Stomach smooth muscle (tissue), 2 donors: ENCODE data around the gene ZBTB21.
"Not testable (repeated sequence)": the region's sequence is repeated elsewhere in the genome, so short reads cannot be mapped to it uniquely, and the experiment has no call there.

Experiments
- H3K27ac ChIP-seq: one replicate; pipeline ENCODE4 v1.7.0; 2013; ENCODE audit warnings: mild to moderate bottlenecking, low read length, inconsistent platforms
- H3K27me3 ChIP-seq, 2 donors: one replicate each; pipeline ENCODE4 v1.7.0; 2013; ENCODE audit warnings: low read length in 2 of 2; ENCODE audit not compliant: insufficient read depth in 2 of 2, control insufficient read depth in 1 of 2
- H3K36me3 ChIP-seq, 2 donors: one replicate each; pipeline ENCODE4 v1.7.0; 2013; ENCODE audit warnings: low read length in 2 of 2; ENCODE audit not compliant: control insufficient read depth in 2 of 2, insufficient read depth in 2 of 2
- H3K4me1 ChIP-seq: one replicate; pipeline ENCODE4 v1.7.0; 2013; ENCODE audit warnings: low read length; ENCODE audit not compliant: control insufficient read depth, insufficient read depth
- H3K4me3 ChIP-seq, 2 donors: one replicate each; pipeline ENCODE4 v1.7.0; 2013; ENCODE audit warnings: low read length in 2 of 2
- H3K9ac ChIP-seq, 2 donors: one replicate each; pipeline ENCODE4 v1.7.0; 2013; ENCODE audit warnings: low read length in 2 of 2, mild to moderate bottlenecking in 1 of 2
- H3K9me3 ChIP-seq, 2 donors: one replicate each; pipeline ENCODE4 v1.7.0; 2013; ENCODE audit warnings: low read length in 2 of 2; ENCODE audit not compliant: control insufficient read depth in 2 of 2
- donor health status: healthy.
- donor health status: Pancreatic carcinoma.

Gene ZBTB21

GRCh38 chr21:41966872-41967621, 43.1 kb downstream of the ZBTB21 start:
- Histone ChIP-seq H3K9me3 (no peaks in the 10 kb centered on the region), H3K4me1 (no peaks in the 10 kb centered on the region), H3K27ac (no peak overlapping the region), H3K27me3 (peaks cover 0 to 5% of the 10 kb centered on the region in 2 donors), H3K36me3 (no peaks in the 10 kb centered on the region), H3K4me3 (no peak overlapping the region), H3K9ac (no peak overlapping the region)

DNA sequence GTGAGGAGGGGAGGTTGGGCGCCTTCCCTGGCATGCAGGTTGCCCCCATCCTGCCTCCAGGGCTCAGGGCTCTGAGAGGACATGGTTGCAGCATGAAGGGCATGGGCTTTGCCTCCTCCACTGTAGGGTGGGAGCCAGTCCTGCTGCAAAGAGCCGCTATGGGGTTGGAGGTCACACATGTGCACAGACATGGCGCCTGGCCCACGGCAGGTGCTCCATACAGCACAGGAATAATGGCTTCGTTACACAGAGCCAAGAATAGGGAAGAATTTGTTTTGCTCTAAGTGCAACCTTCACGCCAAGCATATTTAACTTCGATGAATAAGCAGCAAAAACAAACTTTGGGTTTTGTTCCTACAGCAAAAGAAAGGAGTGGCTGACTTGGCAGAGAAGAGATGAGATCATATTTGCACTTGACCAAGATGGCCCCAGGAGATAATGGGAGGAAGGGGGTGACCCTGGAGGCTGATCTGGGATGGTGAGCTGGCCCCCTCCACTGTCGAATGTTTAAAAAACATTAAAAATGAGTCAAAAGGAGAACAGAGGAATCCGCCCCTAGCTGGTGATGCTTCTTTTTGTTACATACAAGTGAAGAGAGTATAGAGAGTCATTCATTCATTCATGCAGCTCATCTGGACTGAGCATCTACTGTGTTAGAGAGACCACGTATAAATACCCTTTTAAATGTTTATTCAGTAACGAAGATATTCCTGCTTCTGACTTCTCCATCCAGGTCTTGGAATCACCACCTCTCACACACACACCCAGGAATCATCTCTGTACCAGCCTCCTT, 43.9 kb downstream of the ZBTB21 start:
- Histone ChIP-seq H3K27ac (no peak overlapping the region), H3K9me3 (no peaks in the 10 kb centered on the region), H3K9ac (no peak overlapping the region), H3K27me3 (peaks cover 0 to 5% of the 10 kb centered on the region in 2 donors), H3K4me3 (no peak overlapping the region), H3K4me1 (no peaks in the 10 kb centered on the region), H3K36me3 (no peaks in the 10 kb centered on the region)

- H3K4me1 ChIP-seq: no peaks in the 10 kb centered on the region
- peaks cover 0 to 3% of the 10 kb centered on the region in 2 donors for H3K27me3 ChIP-seq
- H3K9ac ChIP-seq: no peak overlapping the region
- no peak overlapping the region for H3K27ac ChIP-seq
- H3K36me3 ChIP-seq: no peaks in the 10 kb centered on the region
- no peaks in the 10 kb centered on the region for H3K9me3 ChIP-seq
- H3K4me3 ChIP-seq: no peak overlapping the region
These were observed 44.6 kb downstream of the ZBTB21 start for GRCh38 chr21:41965461-41966013.

GRCh38 chr21:41965045-41965444, 45.1 kb downstream of the ZBTB21 start:
- H3K9ac ChIP-seq: no peak overlapping the region
- H3K27me3 ChIP-seq: peaks cover 0 to 3% of the 10 kb centered on the region in 2 donors
- no peaks in the 10 kb centered on the region for H3K4me1 ChIP-seq
- no peaks in the 10 kb centered on the region for H3K36me3 ChIP-seq
- no peak overlapping the region for H3K4me3 ChIP-seq
- no peak overlapping the region for H3K27ac ChIP-seq
- no peaks in the 10 kb centered on the region for H3K9me3 ChIP-seq

GRCh38 chr21:41964171-41964570, 46.0 kb downstream of the ZBTB21 start:
- H3K9me3 ChIP-seq: no peaks in the 10 kb centered on the region
- peaks cover 0 to 3% of the 10 kb centered on the region in 2 donors for H3K27me3 ChIP-seq
- no peaks in the 10 kb centered on the region for H3K4me1 ChIP-seq
- no peak overlapping the region for H3K9ac ChIP-seq
- no peak overlapping the region for H3K27ac ChIP-seq
- no peak overlapping the region for H3K4me3 ChIP-seq
- no peaks in the 10 kb centered on the region for H3K36me3 ChIP-seq

DNA sequence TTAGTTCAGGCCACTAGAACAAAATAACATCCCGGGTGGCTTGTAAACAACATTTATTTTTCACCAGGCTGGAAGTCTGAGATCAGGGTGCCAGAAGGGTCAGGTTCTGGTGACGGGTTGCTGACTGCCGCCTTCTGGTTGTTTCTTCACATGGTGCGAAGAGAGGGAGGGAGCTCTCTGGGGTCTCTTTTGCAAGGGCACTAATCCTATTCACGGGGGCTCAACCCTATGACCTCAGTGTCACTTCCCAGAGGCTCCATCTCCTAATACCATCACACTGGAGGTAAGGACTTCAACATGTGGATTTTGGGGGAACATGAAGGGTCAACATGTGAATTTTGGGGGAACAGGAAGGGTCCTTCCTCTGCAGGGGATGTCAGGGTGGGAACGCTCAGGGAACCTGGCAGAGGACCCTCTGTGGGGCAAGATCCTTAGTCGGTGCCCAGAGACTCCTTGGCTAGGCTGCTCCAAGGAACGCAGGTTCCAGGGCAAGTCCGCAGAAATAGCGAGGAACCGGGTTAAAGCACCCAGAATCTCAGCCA, 47.7 kb downstream of the ZBTB21 start:
- no peaks in the 10 kb centered on the region for H3K9me3 ChIP-seq
- H3K27ac ChIP-seq: no peak overlapping the region
- no peaks in the 10 kb centered on the region for H3K36me3 ChIP-seq
- H3K27me3 ChIP-seq: no peaks in the 10 kb centered on the region
- no peak overlapping the region for H3K4me3 ChIP-seq
- H3K4me1 ChIP-seq: peaks cover 6% of the 10 kb centered on the region
- H3K9ac ChIP-seq: no peak overlapping the region

DNA sequence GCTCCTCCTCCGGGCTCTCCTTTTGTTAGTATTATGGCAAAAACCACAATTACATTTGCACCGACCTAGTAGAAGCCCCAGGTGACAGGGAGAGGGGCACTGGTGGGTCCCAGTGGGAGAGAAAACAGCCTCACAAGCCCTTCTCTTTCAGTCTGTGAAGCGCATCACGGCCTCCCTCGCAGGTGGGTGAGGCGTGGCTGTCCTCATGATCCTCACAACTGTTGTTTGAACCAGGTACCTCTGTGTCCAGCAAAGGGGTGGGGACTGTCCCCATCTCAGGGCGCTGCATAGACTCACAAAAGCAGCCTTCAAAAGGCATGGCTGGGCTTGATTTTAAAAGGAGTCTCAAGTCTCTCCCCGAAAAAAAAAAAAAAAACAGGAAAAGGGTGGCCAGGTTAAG, 48.4 kb downstream of the ZBTB21 start:
- Histone ChIP-seq H3K4me3 (no peak overlapping the region), H3K9ac (no peak overlapping the region), H3K36me3 (no peaks in the 10 kb centered on the region), H3K4me1 (peaks cover 11% of the 10 kb centered on the region), H3K9me3 (no peaks in the 10 kb centered on the region), H3K27ac (no peak overlapping the region), H3K27me3 (no peaks in the 10 kb centered on the region)

- H3K27ac ChIP-seq: no peak overlapping the region
- H3K27me3 ChIP-seq: no peaks in the 10 kb centered on the region
- H3K4me1 ChIP-seq: peaks cover 11% of the 10 kb centered on the region
These were observed 48.9 kb downstream of the ZBTB21 start for GRCh38 chr21:41961282-41961701.

GRCh38 chr21:41960386-41960785, 49.8 kb downstream of the ZBTB21 start:
- H3K4me1 ChIP-seq: peaks cover 12% of the 10 kb centered on the region
- H3K9ac ChIP-seq: no peak overlapping the region
- H3K27me3 ChIP-seq: no peaks in the 10 kb centered on the region
- H3K36me3 ChIP-seq: no peaks in the 10 kb centered on the region
- no peak overlapping the region for H3K4me3 ChIP-seq
- H3K9me3 ChIP-seq: no peaks in the 10 kb centered on the region
- H3K27ac ChIP-seq: no peak overlapping the region

More at GRCh38 chr21:41961282-41961701, 48.9 kb downstream of the ZBTB21 start:
- Histone ChIP-seq H3K9ac (no peak overlapping the region), H3K4me3 (no peak overlapping the region), H3K36me3 (no peaks in the 10 kb centered on the region), H3K9me3 (no peaks in the 10 kb centered on the region)

DNA sequence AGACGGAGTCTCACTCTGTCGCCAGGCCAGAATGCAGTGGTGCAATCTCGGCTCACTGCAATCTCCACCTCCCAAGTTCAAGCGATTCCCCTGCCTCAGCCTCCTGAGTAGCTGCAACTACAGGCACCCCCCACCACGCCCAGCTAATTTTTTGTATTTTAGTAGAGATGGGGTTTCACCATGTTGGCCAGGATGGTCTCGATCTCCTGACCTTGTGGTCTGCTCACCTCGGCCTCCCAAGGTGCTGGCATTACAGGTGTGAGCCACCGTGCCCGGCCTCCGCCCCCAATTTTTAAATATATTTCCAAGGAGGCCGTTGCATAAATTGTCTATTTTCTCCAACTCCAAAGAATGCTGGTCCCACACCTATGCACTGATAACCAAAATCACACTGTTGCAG, 50.5 kb downstream of the ZBTB21 start:
- not testable (repeated sequence) for H3K27me3 ChIP-seq, H3K36me3 ChIP-seq, H3K9me3 ChIP-seq, H3K9ac ChIP-seq, H3K27ac ChIP-seq, H3K4me3 ChIP-seq
- peaks cover 12% of the 10 kb centered on the region for H3K4me1 ChIP-seq
